GM19239 (cell line): ENCODE data around the gene FOXQ1.
"Not testable (repeated sequence)": the region's sequence is repeated elsewhere in the genome, so short reads cannot be mapped to it uniquely, and the experiment has no call there.

Experiments
- DNase-seq: peaks from one replicate; pipeline ENCODE4 v3.0.0; 2011; ENCODE audit warnings: low spot score; ENCODE audit not compliant: insufficient read length
- FAIRE-seq: peaks from 2 replicates; lab custom pipeline; 2011; peaks lifted over from hg19 to GRCh38; lab: Jason Lieb, UNC

The FOXQ1 gene

DNA sequence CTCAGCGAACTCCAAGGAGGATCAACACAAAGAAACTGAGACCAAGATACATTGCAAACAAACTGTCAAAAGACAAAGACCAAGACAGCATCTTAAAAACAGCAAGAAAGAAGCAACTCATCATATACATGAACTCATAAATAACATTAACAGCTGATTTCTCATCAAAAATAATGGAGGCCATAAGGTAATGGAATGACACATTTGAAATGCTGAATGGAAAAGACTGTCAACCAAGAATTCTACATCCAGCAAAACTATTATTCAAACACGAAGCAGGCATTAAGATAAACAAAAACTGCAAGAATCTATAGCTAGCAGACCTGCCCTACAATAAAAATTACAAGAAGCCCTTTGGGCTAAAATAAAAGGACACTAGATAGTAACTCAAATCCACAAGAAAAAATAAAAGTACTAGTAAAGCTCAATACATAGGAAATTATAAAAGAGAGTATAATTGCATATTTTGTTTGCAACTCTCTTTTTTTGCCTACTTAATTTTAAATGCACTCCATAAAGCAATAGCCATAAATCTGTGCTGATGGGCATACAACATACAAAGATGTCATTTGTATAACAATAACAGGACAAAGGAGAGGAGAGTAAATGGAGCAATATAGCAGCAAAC is 39.6 kb downstream of the FOXQ1 start:
- FAIRE-seq (no peak), DNase-seq (no peak)

- not testable (repeated sequence) for DNase-seq, FAIRE-seq
These were observed 43.2 kb downstream of the FOXQ1 start for GRCh38 chr6:1355068-1355467.

DNA sequence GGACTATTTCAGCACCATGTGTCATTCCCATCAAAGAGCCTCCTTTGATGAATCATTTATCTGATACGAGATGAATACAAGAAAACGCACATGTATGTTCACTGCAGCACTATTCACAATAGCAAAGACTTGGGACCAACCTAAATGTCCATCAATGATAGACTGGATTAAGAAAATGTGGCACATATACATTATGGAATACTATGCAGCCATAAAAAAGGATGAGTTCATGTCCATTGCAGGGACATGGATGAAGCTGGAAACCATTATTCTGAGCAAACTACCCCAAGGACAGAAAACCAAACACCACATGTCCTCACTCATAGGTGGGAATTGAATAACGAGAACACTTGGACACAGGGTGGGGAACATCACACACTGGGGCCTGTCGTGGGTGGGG is 49.8 kb downstream of the FOXQ1 start:
- not testable (repeated sequence) for FAIRE-seq, DNase-seq

DNA sequence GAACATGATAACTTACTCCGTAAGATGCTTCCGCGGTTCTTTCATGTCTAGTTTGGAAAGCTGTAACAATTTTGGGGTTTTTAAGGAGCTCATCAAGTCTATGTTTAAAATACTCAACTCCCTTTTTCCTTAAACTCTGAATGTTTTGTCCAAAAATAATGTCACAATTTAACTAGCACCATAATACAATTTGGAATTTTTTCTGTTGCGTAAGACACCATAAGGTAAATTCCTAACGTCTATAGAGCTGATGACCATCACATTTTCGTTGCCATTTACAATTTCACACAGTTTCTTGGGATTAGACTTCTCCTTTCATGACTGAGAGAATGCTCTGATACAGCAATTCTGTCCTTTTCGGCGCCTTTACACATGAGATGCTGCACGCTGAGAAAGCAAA is 50.7 kb downstream of the FOXQ1 start:
- FAIRE-seq (no peak), DNase-seq (no peak)

GRCh38 chr6:1363298-1363697 is 51.4 kb downstream of the FOXQ1 start:
- DNase-seq (no peak), FAIRE-seq (no peak)

DNA sequence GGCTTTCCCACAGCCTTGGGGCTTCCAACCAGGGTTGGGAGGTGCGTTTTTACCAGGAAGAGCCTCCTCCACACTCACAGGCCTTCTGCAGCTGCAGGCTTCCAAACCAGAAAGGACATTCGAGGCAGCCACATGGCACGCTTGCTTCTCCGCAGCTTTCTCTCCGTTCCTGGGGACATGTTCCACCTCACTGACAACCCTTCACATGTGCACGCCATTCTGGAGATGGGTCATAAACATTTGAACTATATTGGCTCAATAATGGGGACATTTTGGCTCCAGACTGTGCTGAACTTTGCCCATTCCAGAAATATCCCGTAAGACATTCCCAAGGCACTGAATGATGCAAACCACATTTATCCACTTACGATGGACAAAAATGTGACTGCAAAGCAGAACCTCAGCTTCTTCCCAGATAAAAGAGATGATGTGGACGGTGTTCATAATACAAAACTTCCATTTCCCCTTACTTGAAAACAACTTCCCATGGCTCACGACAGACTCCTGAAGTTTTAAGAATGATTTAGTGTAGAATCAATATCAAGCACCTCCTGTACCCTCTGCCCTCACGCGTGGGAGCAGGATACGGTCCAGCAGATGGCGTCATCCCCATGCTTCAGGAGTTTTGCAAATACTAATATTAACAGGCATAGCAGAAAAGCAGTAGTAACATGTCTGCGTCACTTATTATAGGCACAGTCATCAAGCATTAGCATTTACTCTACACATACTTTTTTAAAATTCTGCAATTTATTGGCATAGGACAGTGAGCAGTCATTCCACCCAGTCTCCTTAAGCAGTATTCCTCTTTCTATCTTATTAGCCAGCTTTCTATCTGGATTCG is 52.1 kb downstream of the FOXQ1 start:
- FAIRE-seq (no peak), DNase-seq (no peak)
